ENCODE results near the gene MRPL39.

MRPL39 gene

DNA sequence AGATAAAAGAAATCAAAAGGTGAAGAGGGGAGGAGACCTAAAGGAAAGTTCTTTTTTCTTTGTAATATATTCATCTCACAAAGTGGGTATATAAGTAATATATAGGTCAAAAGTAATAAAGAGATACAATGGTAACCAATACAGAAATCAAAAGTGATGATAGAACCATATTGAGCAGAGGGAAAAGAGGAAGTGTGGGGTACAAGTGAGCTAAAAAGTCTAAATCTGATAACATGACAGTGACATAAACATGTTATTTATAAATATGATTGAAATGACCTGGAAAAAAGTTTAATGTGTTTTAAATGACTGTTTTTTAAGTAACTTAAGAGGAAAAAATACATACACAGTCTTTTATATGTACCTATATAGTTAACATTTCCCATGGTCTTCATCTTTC is 70.5 kb downstream of the MRPL39 start:
- no peak for DNase-seq (ENCODE audit: low read depth)

DNA sequence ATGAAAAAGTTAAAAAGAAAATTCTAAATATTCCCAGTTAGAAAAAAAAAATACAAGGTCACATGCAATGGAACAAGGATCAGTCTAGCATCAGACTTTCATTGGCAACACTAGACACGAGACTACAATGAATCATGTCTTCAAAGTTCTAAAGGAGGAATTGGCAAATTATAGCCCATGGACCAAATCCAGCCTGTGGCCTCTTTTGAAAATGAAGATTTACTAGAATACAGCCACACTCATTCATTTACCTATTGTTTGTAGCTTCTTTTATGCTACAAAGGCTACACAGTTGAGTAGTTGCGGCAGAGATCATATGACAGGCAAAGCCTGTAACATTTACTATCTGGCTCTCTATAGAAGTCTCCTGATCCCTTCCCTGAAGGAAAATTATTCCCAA is 71.4 kb downstream of the MRPL39 start:
- DNase-seq (ENCODE audit: low read depth): no peak
